HCT116 (cell line): ENCODE data around the gene HPCAL4. TPM values are rescaled to one million over a fixed set of nuclear protein-coding genes. Genes with fewer than 3 reads are reported as not detected.

Experiments
- ATAC-seq: fragments of 200-7000 bp; cut with Tn5 transposase; 2 replicates; pipeline ENCODE4 v1.9.1; 2020; ENCODE audit warnings: mild to moderate bottlenecking, moderate library complexity
- BruUV-seq: library from RNA; stranded (reverse); fragments of 400-500 nt; replicated peaks from 2 replicates; lab custom pipeline; 2021; lab: Mats Ljungman, UMichigan
- CTCF ChIA-PET: fragments of 300-600 bp; sonication (Branson Sonifier 250); formaldehyde crosslinking; loops from one replicate; lab custom pipeline; 2021; ENCODE audit warnings: antibody characterized with exemption; lab: Charles Lee
- POLR2A ChIA-PET: fragments of 300-600, 350-600 bp; sonication (Branson Sonifier 250); formaldehyde crosslinking; loops from one replicate; lab custom pipeline; 2021; ENCODE audit warnings: antibody characterized with exemption; lab: Charles Lee
- RAD21 ChIA-PET, 2 experiments: fragments of 300-600 bp; sonication (Branson Sonifier 250); formaldehyde crosslinking; loops; one replicate each; lab custom pipeline; 2023; ENCODE audit warnings: low total read pairs in 2 of 2; ENCODE audit not compliant: uncharacterized antibody in 2 of 2, unreplicated experiment in 2 of 2, low non-redundant PET in 1 of 2; lab: Charles Lee
- DNase-seq: peaks from one replicate; pipeline ENCODE4 v3.0.0-alpha.2; 2010; ENCODE audit warnings: low read depth, low spot score
- H2AFZ ChIP-seq: fragments of 200-600 bp; shearing (Covaris generic), sonication (generic); 2 replicates; pipeline ENCODE4 v1.6.1; 2017; ENCODE audit warnings: low read depth, mixed run types, mixed read lengths, antibody characterized with exemption, low read length; ENCODE audit not compliant: poor library complexity, severe bottlenecking
- H3K27ac ChIP-seq: 2 replicates; pipeline ENCODE4 v1.5.1; 2012; ENCODE audit warnings: low read depth, low read length
- H3K27me3 ChIP-seq: fragments of 200-600 bp; sonication (generic); 2 replicates; pipeline ENCODE4 v1.6.1; 2016; ENCODE audit warnings: mixed run types, low read length, mixed read lengths; ENCODE audit not compliant: insufficient read depth
- H3K36me3 ChIP-seq, 2 experiments: fragments of 200-500 bp in 1 of 2; fragments of 200-600 bp in 1 of 2; sonication (Bioruptor generic) in 1 of 2; sonication (generic) in 1 of 2; 2 replicates each; pipeline versions ENCODE4 v1.5.1 to v1.6.1; 2014 to 2016; ENCODE audit warnings: low read length in 2 of 2, inconsistent platforms in 1 of 2, mixed read lengths in 1 of 2, mixed run types in 1 of 2; ENCODE audit not compliant: insufficient read depth in 2 of 2, control insufficient read depth in 1 of 2
- H3K4me1 ChIP-seq, 2 experiments: fragments of 200-600 bp in 1 of 2; sonication (generic) in 1 of 2; 2 replicates each; pipeline versions ENCODE4 v1.5.1 to v1.6.1; 2012 to 2017; ENCODE audit warnings: low read length in 2 of 2, inconsistent platforms in 1 of 2, mild to moderate bottlenecking in 1 of 2, mixed read lengths in 1 of 2, mixed run types in 1 of 2, moderate library complexity in 1 of 2; ENCODE audit not compliant: insufficient read depth in 2 of 2, control insufficient read depth in 1 of 2
- H3K4me2 ChIP-seq: fragments of 200-600 bp; sonication (generic); 2 replicates; pipeline ENCODE4 v1.6.1; 2017; ENCODE audit warnings: mixed run types, low read length, mixed read lengths
- H3K4me3 ChIP-seq, 2 experiments: fragments of 200-600 bp in 1 of 2; sonication (generic) in 1 of 2; replicated peaks in 1 of 2; 2 replicates each; pipeline ENCODE4 v1.5.1; 2011 to 2016; ENCODE audit warnings: low read length in 2 of 2, control low read depth in 1 of 2, low read depth in 1 of 2, mild to moderate bottlenecking in 1 of 2, mixed read lengths in 1 of 2, mixed run types in 1 of 2
- H3K79me2 ChIP-seq: fragments of 200-600 bp; sonication (generic); 2 replicates; pipeline ENCODE4 v1.6.1; 2017; ENCODE audit warnings: mild to moderate bottlenecking, mixed run types, low read length, moderate library complexity, mixed read lengths; ENCODE audit not compliant: insufficient read depth
- H3K9ac ChIP-seq: fragments of 200-600 bp; sonication (generic); 2 replicates; pipeline ENCODE4 v1.6.1; 2016; ENCODE audit warnings: low read length, mixed read lengths
- H3K9me2 ChIP-seq: fragments of 200-600 bp; sonication (generic), shearing (Covaris generic); 2 replicates; pipeline ENCODE4 v1.6.1; 2017; ENCODE audit warnings: mixed run types, mild to moderate bottlenecking, moderate library complexity; ENCODE audit not compliant: insufficient read depth
- H3K9me3 ChIP-seq, 2 experiments: fragments of 200-500 bp in 1 of 2; fragments of 200-600 bp in 1 of 2; sonication (Bioruptor generic) in 1 of 2; sonication (generic) in 1 of 2; 2 replicates each; pipeline ENCODE4 v1.6.1; 2014 to 2017; ENCODE audit warnings: low read length in 2 of 2, mixed read lengths in 2 of 2, inconsistent platforms in 1 of 2, low read depth in 1 of 2, mild to moderate bottlenecking in 1 of 2, mixed run types in 1 of 2, moderate library complexity in 1 of 2; ENCODE audit not compliant: control insufficient read depth in 1 of 2, insufficient read depth in 1 of 2
- H4K20me1 ChIP-seq: fragments of 200-600 bp; sonication (generic), shearing (Covaris generic); 2 replicates; pipeline ENCODE4 v1.6.1; 2017; ENCODE audit warnings: mixed run types, mild to moderate bottlenecking, moderate library complexity; ENCODE audit not compliant: insufficient read depth
- EGR1 ChIP-seq: IDR thresholded peaks from 2 replicates; pipeline ENCODE4 v1.6.1; 2012; ENCODE audit warnings: low read depth
- ELF1 ChIP-seq: IDR thresholded peaks from 2 replicates; pipeline ENCODE4 v1.6.1; 2012; ENCODE audit warnings: low read depth, borderline replicate concordance
- EZH2phosphoT487 ChIP-seq: fragments of 200-600 bp; IDR thresholded peaks from 2 replicates; pipeline ENCODE4 v1.6.1; 2018; ENCODE audit warnings: antibody characterized with exemption, borderline replicate concordance
- FOSL1 ChIP-seq: IDR thresholded peaks from 2 replicates; pipeline ENCODE4 v1.6.1; 2012; ENCODE audit warnings: low read depth
- JUND ChIP-seq: IDR thresholded peaks from 2 replicates; pipeline ENCODE4 v1.6.1; 2012
- MAX ChIP-seq: IDR thresholded peaks from 2 replicates; pipeline ENCODE4 v1.6.1; 2012
- POLR2AphosphoS5 ChIP-seq: IDR thresholded peaks from 2 replicates; pipeline ENCODE4 v1.6.1; 2011; ENCODE audit warnings: mild to moderate bottlenecking, low read depth, low read length, moderate library complexity
- YY1 ChIP-seq: IDR thresholded peaks from 2 replicates; pipeline ENCODE4 v1.6.1; 2011; ENCODE audit warnings: low read length, low read depth, moderate library complexity, mild to moderate bottlenecking; ENCODE audit not compliant: insufficient replicate concordance; ENCODE audit errors: extremely low read depth
- ZBTB33 ChIP-seq: IDR thresholded peaks from 2 replicates; pipeline ENCODE4 v1.6.1; 2011; ENCODE audit warnings: mild to moderate bottlenecking, low read length, moderate library complexity; ENCODE audit not compliant: insufficient replicate concordance; ENCODE audit errors: extremely low read depth
- ZFX ChIP-seq: fragments of 450-650 bp; IDR thresholded peaks from 2 replicates; pipeline ENCODE4 v1.6.1; 2017
- intact Hi-C: fragments of 100-400 bp; cut with micrococcal nuclease; formaldehyde crosslinking; loops from 2 replicates; pipeline ENCODE4 v1.10.0; 2022
- total RNA-seq: library from RNA; stranded (reverse); gene quantifications from one replicate; pipeline ENCODE4 v1.2.1, GENCODE V29; 2021; ENCODE audit not compliant: unreplicated experiment

HPCAL4 gene
- total RNA-seq, 1 experiment from 2014 or later = 5.2 TPM

GRCh38 chr1:39700348-39700747 is 9.1 kb upstream of the HPCAL4 start:
- ChIA-PET RAD21 (no interaction called here), POLR2A (no interaction called here), CTCF (no interaction called here)
- no TSS peak for BruUV-seq
- Histone ChIP-seq H3K79me2 (no peaks in the 10 kb centered on the region), H3K4me1 (peaks cover 0 to 9% of the 10 kb centered on the region in 2 experiments; a peak in 2 of 4 replicates), H2AFZ (no peak overlapping the region), H3K36me3 (no peaks in the 10 kb centered on the region), H3K4me3 (no peak overlapping the region), H3K9me3 (no peaks in the 10 kb centered on the region), H3K9ac (no peak overlapping the region), H3K27ac (no peak overlapping the region), H3K9me2 (no peaks in the 10 kb centered on the region), H4K20me1 (no peaks in the 10 kb centered on the region), H3K27me3 (peaks cover 12% of the 10 kb centered on the region; the same call in 1 of the 2 replicates), H3K4me2 (no peak overlapping the region)
- TF ChIP-seq YY1 (no peak), FOSL1 (no peak), ZBTB33 (no peak), EZH2phosphoT487 (no peak), POLR2AphosphoS5 (no peak), ELF1 (no peak), JUND (no peak), ZFX (no peak), MAX (no peak), EGR1 (no peak)
- intact Hi-C loops = loop anchor here (5.0 kb wide), 1 partner anchor 272 kb away; no protein-coding TSS in a partner anchor
- ATAC-seq (no peak), DNase-seq (no peak)
